Right lobe of liver (tissue), 6 donors: ENCODE measurements around the gene TMEM54. TPM values are rescaled to one million over a fixed set of nuclear protein-coding genes. Genes with fewer than 3 reads are reported as not detected.

Experiments
- ATAC-seq, 4 donors: fragments of 200-7000 bp; cut with Tn5 transposase; one replicate each; pipeline ENCODE4 v1.9.1; 2020; ENCODE audit warnings: mild to moderate bottlenecking in 4 of 4, moderate library complexity in 4 of 4
- DNase-seq, 3 donors: peaks; one replicate each; pipeline ENCODE4 v3.0.0-alpha.2; 2020
- H3K27ac ChIP-seq, 3 donors: fragments of 200-600 bp; one replicate each; pipeline ENCODE4 v1.8.0; 2022
- H3K27me3 ChIP-seq, 2 donors: fragments of 200-600 bp; one replicate each; pipeline ENCODE4 v1.8.0; 2022
- H3K36me3 ChIP-seq, 4 donors: fragments of 200-600 bp; sonication (generic) in 1 of 4; one replicate each; pipeline versions ENCODE4 v1.5.1 to v1.8.0; 2017 to 2022; ENCODE audit warnings: control low read depth in 1 of 4
- H3K4me1 ChIP-seq, 4 donors: fragments of 200-600 bp; sonication (generic) in 1 of 4; one replicate each; pipeline versions ENCODE4 v1.5.1 to v1.8.0; 2017 to 2022; ENCODE audit warnings: control low read depth in 1 of 4
- H3K4me3 ChIP-seq, 3 donors: fragments of 200-600 bp; one replicate each; pipeline ENCODE4 v1.8.0; 2022
- H3K9me3 ChIP-seq, 4 donors: fragments of 200-600 bp; sonication (generic) in 1 of 4; one replicate each; pipeline versions ENCODE4 v1.5.1 to v1.8.0; 2017 to 2022; ENCODE audit warnings: control low read depth in 1 of 4
- CTCF ChIP-seq, 4 donors: fragments of 200-600 bp in 3 of 4; fragments of 450-650 bp in 1 of 4; IDR thresholded peaks; one replicate each; pipeline versions ENCODE4 v1.5.1 to v1.8.0; 2016 to 2022; ENCODE audit warnings: antibody characterized with exemption in 4 of 4, mild to moderate bottlenecking in 2 of 4
- POLR2A ChIP-seq: fragments of 450-650 bp; IDR thresholded peaks from one replicate; pipeline ENCODE4 v1.6.1; 2017; ENCODE audit warnings: antibody characterized with exemption, mild to moderate bottlenecking
- whole genome bisulfite sequencing: methylation state at CpG from one replicate; pipeline ENCODE4 v1.1.6; 2018; ENCODE audit warnings: low coverage, low lambda C conversion rate; ENCODE audit not compliant: insufficient coverage; ENCODE audit errors: missing lambda C conversion rate; 5-methylcytosine and 5-hydroxymethylcytosine counted together
- intact Hi-C, 2 donors: fragments of 100-400 bp; cut with DNase I; formaldehyde crosslinking; loops; one replicate each; pipeline versions ENCODE4 v1.11.2 to v1.14.1; 2022
- total RNA-seq, 6 experiments: library from RNA; depleted of rRNA in 2 of 6; stranded (reverse); fragments of >200 nt in 2 of 6; fragmentation: NEBNext Ultra II Directional in 3 of 6; extraction: Animal tissue kit (Norgen Biotek cat#: 25700) in 3 of 6; gene quantifications; one replicate each; pipeline versions ENCODE4 v1.1.0 to v1.2.4, GENCODE V29; 2016 to 2023
- donor health status: DM: no; HTN: yes; CAD: no.
- donor health status: DM: no; HTN: no; CAD: no.
- donor health status: DM: no; HTN: no; CAD: no.
- donor health status: DM: no; HTN: yes; CAD: no.
- donor health status: DM: no; HTN: yes; CAD: no.

The TMEM54 gene
- total RNA-seq, 6 experiments from 2014 or later, result 3.9 to 14.4 (median 9.0) TPM

DNA sequence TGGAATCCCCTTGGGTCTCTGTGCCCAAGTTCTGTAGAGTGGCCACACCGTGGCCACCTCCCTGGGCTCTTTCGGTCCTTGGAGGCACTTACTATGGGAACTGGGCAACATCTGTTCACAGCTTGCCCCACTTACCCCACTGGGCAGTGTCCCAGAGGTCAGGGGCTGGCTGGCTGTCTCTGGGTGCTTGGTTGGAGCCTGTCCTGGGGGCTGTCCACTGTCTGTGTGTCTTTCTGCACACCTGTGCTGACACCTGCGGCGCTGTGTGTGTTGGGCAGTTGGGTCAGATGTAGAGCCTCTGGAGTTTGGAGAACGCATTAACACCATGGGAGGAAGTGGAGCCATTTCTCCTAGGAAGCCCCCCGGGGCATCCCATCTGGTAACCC lies 1.3 kb upstream of the TMEM54 start:
- H3K27ac ChIP-seq, result no peak overlapping the region
- intact Hi-C loops, result no loop called here

GRCh38 chr1:32901823-32902534 lies 790 bp upstream of the TMEM54 start:
- DNase-seq, result no peak
- Histone ChIP-seq H3K4me1 (peaks cover 0 to 13% (median 2%) of the 10 kb centered on the region in 4 donors), H3K9me3 (no peaks in the 10 kb centered on the region), H3K4me3 (peak overlapping the region; percentile 38 to 57 (median 44)), H3K36me3 (no peaks in the 10 kb centered on the region), H3K27ac (no peak overlapping the region), H3K27me3 (no peaks in the 10 kb centered on the region)
- 39% methylated on average over 15 of the region's 24 CpGs for WGBS
- TF ChIP-seq CTCF (IDR thresholded peaks at IDR 0.05) (no peak), POLR2A (no peak)
- intact Hi-C loops, result no loop called here
- ATAC-seq, result no peak

More for the DNA sequence above, 1.3 kb upstream of the TMEM54 start:
- Histone ChIP-seq H3K27me3 (no peaks in the 10 kb centered on the region), H3K4me1 (peaks cover 0 to 13% (median 2%) of the 10 kb centered on the region in 4 donors), H3K36me3 (no peaks in the 10 kb centered on the region), H3K4me3 (no peak overlapping the region), H3K9me3 (no peaks in the 10 kb centered on the region)
- TF ChIP-seq POLR2A (no peak), CTCF (IDR thresholded peaks at IDR 0.05) (no peak)
- 50% methylated on average over 2 of the region's 6 CpGs for WGBS
- no peak for ATAC-seq
- DNase-seq, result no peak

- DNase-seq (no peak), ATAC-seq (no peak)
- WGBS, result 40% methylated on average over 21 of the region's 22 CpGs
- TF ChIP-seq POLR2A (no peak), CTCF (IDR thresholded peaks at IDR 0.05) (no peak)
- Histone ChIP-seq H3K36me3 (no peaks in the 10 kb centered on the region), H3K27ac (no peak overlapping the region), H3K9me3 (no peaks in the 10 kb centered on the region), H3K4me3 (peak overlapping the region; percentile 49 to 57 (median 51)), H3K4me1 (peaks cover 0 to 15% (median 2%) of the 10 kb centered on the region in 4 donors), H3K27me3 (no peaks in the 10 kb centered on the region)
- intact Hi-C loops, result no loop called here
Observed at GRCh38 chr1:32900371-32900955, 726 bp downstream of the TMEM54 start.

- peak in 1 of 4 donors; percentile 21 for ATAC-seq
- intact Hi-C loops, result no loop called here
- Histone ChIP-seq H3K4me3 (no peak overlapping the region), H3K4me1 (peaks cover 0 to 17% (median 2%) of the 10 kb centered on the region in 4 donors), H3K27me3 (no peaks in the 10 kb centered on the region), H3K9me3 (no peaks in the 10 kb centered on the region), H3K36me3 (no peaks in the 10 kb centered on the region), H3K27ac (no peak overlapping the region)
- 63% methylated on average over 2 of the region's 7 CpGs for WGBS
- no peak for DNase-seq
- TF ChIP-seq POLR2A, result no peak
- TF ChIP-seq CTCF (IDR thresholded peaks at IDR 0.05), result no peak
Observed at GRCh38 chr1:32899586-32900296, 1.4 kb downstream of the TMEM54 start.
